Stimulated activated CD8-positive, alpha-beta memory T cell treated with anti-CD3 and anti-CD28 coated beads, Interleukin-7, amount 100 ng/mL, for 48 hours (primary cell): ENCODE measurements around the gene ZNHIT1.

Experiments used
- DNase-seq, 2 donors: peaks; one replicate each; pipeline ENCODE4 v3.0.0-alpha.2; 2020; ENCODE audit warnings: low read depth in 1 of 2; ENCODE audit errors: extremely low read depth in 1 of 2

Gene ZNHIT1

GRCh38 chr7:101217388-101218235, at the start of gene ZNHIT1, which contains the start of gene PLOD3:
TSS of gene ZNHIT1 (plus strand) at chr7:101218165. CDS start at chr7:101218196, 31 bp downstream.
TSS of gene PLOD3 (minus strand) at chr7:101217581. CDS start at chr7:101217274, 307 bp downstream.
- DNase-seq = peak; percentile 86 to 93

- DNase-seq = no peak
These were observed 49.4 kb upstream of the ZNHIT1 start for GRCh38 chr7:101168412-101169049.

GRCh38 chr7:101169110-101169837, 48.7 kb upstream of the ZNHIT1 start:
- DNase-seq = no peak

- DNase-seq = peak; percentile 53 to 68
These were observed 48.0 kb upstream of the ZNHIT1 start for GRCh38 chr7:101169838-101170551.

GRCh38 chr7:101170617-101171441, 47.1 kb upstream of the ZNHIT1 start:
- DNase-seq = no peak

- no peak for DNase-seq
These were observed 46.5 kb upstream of the ZNHIT1 start for GRCh38 chr7:101171442-101171837.

GRCh38 chr7:101172005-101172853, 45.7 kb upstream of the ZNHIT1 start:
- DNase-seq = no peak

GRCh38 chr7:101172854-101173751, 44.9 kb upstream of the ZNHIT1 start:
- DNase-seq = no peak

GRCh38 chr7:101173752-101174244, 44.2 kb upstream of the ZNHIT1 start:
- peak in 1 of 2 donors; percentile 32 for DNase-seq

- no peak for DNase-seq
These were observed 43.6 kb upstream of the ZNHIT1 start for GRCh38 chr7:101174322-101174854.

GRCh38 chr7:101175664-101176063, 42.3 kb upstream of the ZNHIT1 start:
- no peak for DNase-seq

GRCh38 chr7:101177644-101178043, 40.3 kb upstream of the ZNHIT1 start:
- no peak for DNase-seq

- DNase-seq = no peak
These were observed 38.8 kb upstream of the ZNHIT1 start for GRCh38 chr7:101179117-101179516.

GRCh38 chr7:101179713-101180112, 38.3 kb upstream of the ZNHIT1 start:
- no peak for DNase-seq

- DNase-seq = no peak
These were observed 37.7 kb upstream of the ZNHIT1 start, which contains the start of gene NAT16 for GRCh38 chr7:101180130-101180755. TSS of gene NAT16 (minus strand) at chr7:101180293. CDS start at chr7:101174807, 5,486 bp downstream.

- no peak for DNase-seq
These were observed 32.6 kb upstream of the ZNHIT1 start for GRCh38 chr7:101185258-101185839.

GRCh38 chr7:101186194-101186593, 31.8 kb upstream of the ZNHIT1 start:
- DNase-seq = no peak
